ENCODE measurements around the gene KAZALD1. TPM values are rescaled to one million over a fixed set of nuclear protein-coding genes. Genes with fewer than 3 reads are reported as not detected.

KAZALD1 gene
- total RNA-seq, 4 donors from 2014 or later = 4.0 to 13.5 (median 8.4) TPM

DNA sequence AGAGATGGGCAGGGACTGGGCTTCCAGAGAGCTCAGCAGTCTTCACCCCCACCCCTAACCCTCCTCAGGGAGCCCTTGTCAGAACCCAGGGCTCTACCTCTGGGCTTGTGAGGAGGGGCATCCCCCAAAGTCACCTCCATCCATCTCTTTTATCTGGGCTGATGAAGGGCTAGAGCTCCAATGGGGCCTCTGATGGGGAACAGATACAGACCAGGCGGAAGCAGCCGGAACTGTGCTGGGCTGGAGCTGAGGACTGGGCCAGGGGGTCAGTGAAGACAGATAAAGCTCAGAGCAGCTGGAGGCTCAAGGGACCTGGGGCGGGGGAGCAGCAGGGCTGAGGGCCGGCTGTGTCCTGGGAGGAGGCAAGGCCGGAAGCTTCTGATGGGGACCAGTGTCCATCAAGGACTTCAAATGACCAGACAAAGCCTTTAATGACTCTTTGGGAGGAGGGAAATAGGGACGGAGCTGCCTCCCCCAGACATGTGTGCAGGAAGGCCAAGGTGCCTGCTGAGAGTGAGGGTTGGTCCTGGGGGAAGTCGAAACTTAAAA lies 10.2 kb downstream of the KAZALD1 start:
- Histone ChIP-seq H3K4me1 (peaks cover 0 to 8% (median 7%) of the 10 kb centered on the region in 4 donors), H3K36me3 (no peaks in the 10 kb centered on the region), H3K9me3 (no peaks in the 10 kb centered on the region), H3K4me3 (no peak overlapping the region), H3K27me3 (peaks cover 0 to 55% of the 10 kb centered on the region in 2 donors), H3K27ac (no peak overlapping the region)
- 39 to 47% methylated on average over 7 of the region's 7 CpGs for WGBS, 2 donors
- no peak for DNase-seq (ENCODE audit: low spot score in 2 of 2)
- TF ChIP-seq, protein P1, sequence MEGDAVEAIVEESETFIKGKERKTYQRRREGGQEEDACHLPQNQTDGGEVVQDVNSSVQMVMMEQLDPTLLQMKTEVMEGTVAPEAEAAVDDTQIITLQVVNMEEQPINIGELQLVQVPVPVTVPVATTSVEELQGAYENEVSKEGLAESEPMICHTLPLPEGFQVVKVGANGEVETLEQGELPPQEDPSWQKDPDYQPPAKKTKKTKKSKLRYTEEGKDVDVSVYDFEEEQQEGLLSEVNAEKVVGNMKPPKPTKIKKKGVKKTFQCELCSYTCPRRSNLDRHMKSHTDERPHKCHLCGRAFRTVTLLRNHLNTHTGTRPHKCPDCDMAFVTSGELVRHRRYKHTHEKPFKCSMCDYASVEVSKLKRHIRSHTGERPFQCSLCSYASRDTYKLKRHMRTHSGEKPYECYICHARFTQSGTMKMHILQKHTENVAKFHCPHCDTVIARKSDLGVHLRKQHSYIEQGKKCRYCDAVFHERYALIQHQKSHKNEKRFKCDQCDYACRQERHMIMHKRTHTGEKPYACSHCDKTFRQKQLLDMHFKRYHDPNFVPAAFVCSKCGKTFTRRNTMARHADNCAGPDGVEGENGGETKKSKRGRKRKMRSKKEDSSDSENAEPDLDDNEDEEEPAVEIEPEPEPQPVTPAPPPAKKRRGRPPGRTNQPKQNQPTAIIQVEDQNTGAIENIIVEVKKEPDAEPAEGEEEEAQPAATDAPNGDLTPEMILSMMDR (IDR thresholded peaks at IDR 0.05) = no peak
- TF ChIP-seq EP300 (IDR thresholded peaks at IDR 0.05) = no peak
- no peak for TF ChIP-seq POLR2A (IDR thresholded peaks at IDR 0.05)

DNA sequence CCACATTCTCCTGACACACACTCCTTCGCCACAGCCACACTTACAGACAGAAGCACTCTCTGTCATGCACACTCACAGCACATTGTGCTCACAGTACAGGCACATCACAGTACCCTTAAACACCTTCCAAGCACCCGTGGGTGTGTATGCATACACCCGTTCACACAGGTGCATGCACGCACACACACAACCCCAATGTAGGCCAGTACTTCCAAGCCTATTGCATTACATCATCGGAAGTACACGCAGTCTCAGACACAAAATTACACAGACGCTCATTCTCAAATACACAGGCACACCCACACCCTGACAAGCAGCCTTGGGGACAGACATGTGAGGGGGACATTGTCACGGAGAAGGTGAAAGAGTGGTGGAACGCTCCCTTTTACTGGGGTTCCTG lies 11.1 kb downstream of the KAZALD1 start:
- Histone ChIP-seq H3K4me1 (no peaks in the 10 kb centered on the region), H3K9me3 (no peaks in the 10 kb centered on the region), H3K4me3 (no peak overlapping the region), H3K36me3 (no peaks in the 10 kb centered on the region), H3K27ac (no peak overlapping the region), H3K27me3 (peaks cover 0 to 64% of the 10 kb centered on the region in 2 donors)
- no peak for DNase-seq (ENCODE audit: low spot score in 2 of 2)
- TF ChIP-seq POLR2A (IDR thresholded peaks at IDR 0.05) = no peak
- TF ChIP-seq EP300 (IDR thresholded peaks at IDR 0.05) = no peak
- TF ChIP-seq, protein P1 (IDR thresholded peaks at IDR 0.05) = no peak
- 61 to 63% methylated on average over 9 of the region's 9 CpGs for WGBS, 2 donors

DNA sequence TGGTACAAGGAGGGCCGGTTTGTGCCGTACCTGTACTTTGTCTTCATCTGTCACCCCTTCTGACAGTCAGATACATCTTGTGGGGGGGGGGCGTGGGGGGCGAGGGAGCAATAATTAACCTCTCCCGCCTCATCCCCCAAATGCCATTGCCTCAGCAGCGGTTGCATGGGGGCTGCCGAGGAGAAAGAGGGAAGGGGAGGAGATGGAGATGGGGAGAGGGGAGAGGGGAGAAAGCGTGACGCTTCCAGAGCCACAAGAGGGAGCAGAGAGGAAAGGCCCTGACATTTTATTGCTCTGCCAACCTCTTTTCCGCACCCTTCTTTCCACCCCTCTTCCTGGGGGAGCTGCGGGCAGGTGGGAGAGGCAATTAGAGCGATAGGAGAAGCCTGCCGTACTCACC lies 11.8 kb downstream of the KAZALD1 start:
- no peak overlapping the region for H3K27ac ChIP-seq
- 8% methylated on average over 13 of the region's 13 CpGs for WGBS, 2 donors
- H3K9me3 ChIP-seq = no peaks in the 10 kb centered on the region
- no peaks in the 10 kb centered on the region for H3K36me3 ChIP-seq
- H3K27me3 ChIP-seq = peaks cover 0 to 69% of the 10 kb centered on the region in 2 donors
- no peak overlapping the region for H3K4me3 ChIP-seq
- no peak for DNase-seq (ENCODE audit: low spot score in 2 of 2)
- TF ChIP-seq EP300 (IDR thresholded peaks at IDR 0.05) = no peak
- no peaks in the 10 kb centered on the region for H3K4me1 ChIP-seq

DNA sequence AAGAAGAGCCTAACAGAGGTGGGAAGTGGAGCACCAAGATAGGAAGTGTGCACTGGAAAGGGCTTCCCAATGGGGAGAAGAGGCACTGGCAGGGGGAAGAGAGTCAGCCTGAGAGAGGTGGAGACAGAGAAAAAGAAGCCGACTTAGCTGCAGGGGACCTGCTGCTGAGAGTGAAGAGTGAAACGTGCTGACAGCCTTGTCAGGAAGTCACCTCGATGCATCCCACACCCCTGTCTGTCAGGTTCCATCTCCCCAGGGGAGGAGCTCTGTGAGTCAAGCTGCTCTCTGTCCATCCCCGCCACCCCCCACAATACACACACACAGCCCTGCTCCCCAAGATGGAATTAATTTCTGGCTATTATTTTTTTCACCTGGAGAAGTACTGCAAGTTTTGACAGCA lies 14.0 kb downstream of the KAZALD1 start:
- no peak overlapping the region for H3K4me3 ChIP-seq
- H3K9me3 ChIP-seq = no peaks in the 10 kb centered on the region
- no peaks in the 10 kb centered on the region for H3K36me3 ChIP-seq
- WGBS, 2 donors = 6 to 10% methylated on average over 4 of the region's 4 CpGs
- peaks cover 0 to 85% of the 10 kb centered on the region in 2 donors for H3K27me3 ChIP-seq
- DNase-seq (ENCODE audit: low spot score in 2 of 2) = no peak
- TF ChIP-seq, protein P1 (IDR thresholded peaks at IDR 0.05) = no peak
- TF ChIP-seq POLR2A (IDR thresholded peaks at IDR 0.05) (no peak), EP300 (IDR thresholded peaks at IDR 0.05) (no peak)
- H3K4me1 ChIP-seq = no peaks in the 10 kb centered on the region
- no peak overlapping the region for H3K27ac ChIP-seq

DNA sequence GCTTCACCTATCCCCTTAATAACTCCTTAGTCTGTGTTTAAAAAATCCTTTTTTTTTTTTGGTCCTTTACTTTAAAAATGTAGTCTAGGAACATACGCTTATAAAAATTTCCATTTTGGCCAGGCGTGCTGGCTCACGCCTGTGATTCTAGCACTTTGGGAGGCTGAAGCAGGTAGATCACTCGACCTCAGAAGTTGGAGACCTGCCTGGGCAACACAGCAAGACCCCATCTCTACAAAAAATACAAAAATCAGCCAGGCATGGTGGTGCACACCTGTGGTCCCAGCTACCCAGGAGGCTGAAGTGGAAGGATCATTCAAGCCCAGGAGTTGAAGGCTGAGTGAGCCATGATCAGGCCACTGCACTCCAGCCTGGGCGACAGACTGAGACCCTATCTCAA lies 14.8 kb downstream of the KAZALD1 start:
- H3K4me3 ChIP-seq = no peak overlapping the region
- no peaks in the 10 kb centered on the region for H3K36me3 ChIP-seq
- H3K4me1 ChIP-seq = no peaks in the 10 kb centered on the region
- no peaks in the 10 kb centered on the region for H3K9me3 ChIP-seq
- 75 to 81% methylated on average over 5 of the region's 5 CpGs for WGBS, 2 donors
- TF ChIP-seq, protein P1 (IDR thresholded peaks at IDR 0.05) = no peak
- TF ChIP-seq POLR2A (IDR thresholded peaks at IDR 0.05) (no peak), EP300 (IDR thresholded peaks at IDR 0.05) (no peak)
- DNase-seq (ENCODE audit: low spot score in 2 of 2) = no peak
- no peak overlapping the region for H3K27ac ChIP-seq
- peaks cover 0 to 86% of the 10 kb centered on the region in 2 donors for H3K27me3 ChIP-seq

DNA sequence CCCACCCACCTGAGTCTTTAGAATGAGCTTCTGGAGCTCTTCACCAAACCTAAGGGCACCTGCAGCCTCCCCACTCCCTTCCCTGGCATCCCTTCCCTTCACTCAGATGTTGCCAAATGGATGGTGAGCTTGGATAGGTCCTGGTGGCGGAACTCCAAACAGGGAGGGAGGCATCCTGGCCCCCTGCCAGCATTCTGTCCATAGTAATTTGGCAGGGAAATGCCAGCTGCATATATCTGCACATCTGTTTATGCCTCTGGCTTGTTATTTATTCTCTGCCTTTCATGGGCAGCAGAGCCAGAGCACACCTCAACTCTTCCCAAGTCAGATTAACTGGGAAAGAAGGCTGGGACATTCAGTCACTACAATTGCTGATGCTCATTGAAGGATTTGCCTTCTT lies 18.1 kb downstream of the KAZALD1 start:
- H3K27ac ChIP-seq = no peak overlapping the region
- DNase-seq (ENCODE audit: low spot score in 2 of 2) = no peak
- 40 to 83% methylated on average over 1 of the region's 1 CpG for WGBS, 2 donors
- TF ChIP-seq, protein P1 (IDR thresholded peaks at IDR 0.05) = no peak
- no peaks in the 10 kb centered on the region for H3K36me3 ChIP-seq
- no peaks in the 10 kb centered on the region for H3K4me1 ChIP-seq
- no peaks in the 10 kb centered on the region for H3K9me3 ChIP-seq
- H3K27me3 ChIP-seq = peaks cover 0 to 86% of the 10 kb centered on the region in 2 donors
- H3K4me3 ChIP-seq = no peak overlapping the region
